Endodermal cell (in vitro differentiated cells): ENCODE data around the gene MTG2. TPM values are rescaled to one million over a fixed set of nuclear protein-coding genes. Genes with fewer than 3 reads are reported as not detected.

Source experiments
- DNase-seq: peaks from one replicate; pipeline ENCODE4 v3.0.0-alpha.2; 2017
- H3K27ac ChIP-seq: 2 replicates; pipeline ENCODE4 v1.5.1; 2013; ENCODE audit warnings: mild to moderate bottlenecking, low read depth, low read length, moderate library complexity
- H3K27me3 ChIP-seq: 2 replicates; pipeline ENCODE4 v1.6.1; 2013; ENCODE audit warnings: mild to moderate bottlenecking, low read length, moderate library complexity; ENCODE audit not compliant: insufficient read depth, control insufficient read depth, poor library complexity, severe bottlenecking
- H3K36me3 ChIP-seq: 2 replicates; pipeline ENCODE4 v1.7.0; 2013; ENCODE audit warnings: mild to moderate bottlenecking, low read length, moderate library complexity; ENCODE audit not compliant: control insufficient read depth, insufficient read depth
- H3K4me1 ChIP-seq: one replicate; pipeline ENCODE4 v1.7.0; 2013; ENCODE audit warnings: low read length; ENCODE audit not compliant: control insufficient read depth, insufficient read depth
- H3K4me3 ChIP-seq: 2 replicates; pipeline ENCODE4 v1.5.1; 2013; ENCODE audit warnings: mild to moderate bottlenecking, low read length, moderate library complexity
- H3K9ac ChIP-seq: 2 replicates; pipeline ENCODE4 v1.6.1; 2013; ENCODE audit warnings: mild to moderate bottlenecking, low read length, moderate library complexity; ENCODE audit not compliant: poor library complexity, severe bottlenecking; ENCODE audit errors: extremely low read depth
- H3K9me3 ChIP-seq: 2 replicates; pipeline ENCODE4 v1.6.1; 2013; ENCODE audit warnings: mild to moderate bottlenecking, low read length, moderate library complexity; ENCODE audit not compliant: control insufficient read depth
- H3K27ac Mint-ChIP-seq: 2 replicates; pipeline ENCODE4 v1.8.0; 2020; ENCODE audit warnings: mixed read lengths
- H3K27me3 Mint-ChIP-seq: 2 replicates; pipeline ENCODE4 v1.8.0; 2021; ENCODE audit warnings: mild to moderate bottlenecking, mixed read lengths; ENCODE audit not compliant: insufficient read depth
- H3K36me3 Mint-ChIP-seq: 2 replicates; pipeline ENCODE4 v1.8.0; 2020; ENCODE audit warnings: low read depth, mixed read lengths
- H3K4me1 Mint-ChIP-seq: 2 replicates; pipeline ENCODE4 v1.8.0; 2020; ENCODE audit warnings: mixed read lengths
- H3K4me3 Mint-ChIP-seq: 2 replicates; pipeline ENCODE4 v1.8.0; 2020; ENCODE audit warnings: mild to moderate bottlenecking, moderate library complexity, mixed read lengths
- H3K9me3 Mint-ChIP-seq: 2 replicates; pipeline ENCODE4 v1.8.0; 2020; ENCODE audit warnings: mild to moderate bottlenecking, mixed read lengths
- WGBS, 2 experiments: methylation state at CpG; one replicate each; pipeline versions ENCODE4 v1.1.5 to v1.1.7; 2013; ENCODE audit warnings: missing lambda C conversion rate in 2 of 2, mixed read lengths in 1 of 2; ENCODE audit not compliant: insufficient coverage in 1 of 2, insufficient read length in 1 of 2; 5-methylcytosine and 5-hydroxymethylcytosine counted together
- total RNA-seq, 2 donors: library from RNA; stranded (reverse); fragmentation: NEBNext Ultra II Directional in 1 of 2; extraction: Animal tissue kit (Norgen Biotek cat#: 25700) in 1 of 2; gene quantifications; 2 replicates in 1 of 2; 3 replicates in 1 of 2; pipeline ENCODE4 v1.2.1, GENCODE V29; 2021
- TF ChIP-seq, protein P1 (sequence below): fragments of 200-600 bp; sonication (generic); conservative IDR thresholded peaks from 2 replicates; pipeline ENCODE4 v1.5.0; 2021; ENCODE audit warnings: antibody characterized with exemption, mild to moderate bottlenecking

Gene MTG2
- total RNA-seq, 2 donors from 2014 or later, result 28.2 to 29.6 TPM

DNA sequence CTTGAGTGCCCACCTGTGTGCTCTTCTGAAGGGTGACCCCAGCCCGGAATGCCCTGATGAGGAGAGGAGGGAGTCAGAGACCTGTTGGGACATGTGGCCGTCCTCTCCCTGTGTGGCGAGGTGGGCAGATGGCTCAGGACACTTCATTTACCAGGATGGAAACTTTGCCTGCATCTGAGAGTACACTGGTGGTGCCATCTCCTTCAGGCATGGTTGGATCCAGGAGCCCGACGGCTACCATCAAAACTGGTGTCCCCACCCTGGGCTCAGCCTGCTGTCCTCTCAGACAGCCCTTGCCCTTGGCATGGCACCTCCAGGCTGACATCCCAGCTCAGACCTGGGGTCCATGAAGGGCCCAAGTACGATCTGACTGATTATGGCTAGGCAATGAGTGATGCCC lies 48.5 kb downstream of the MTG2 start:
- WGBS, 2 experiments, result 61 to 75% methylated on average over 4 to 6 of the region's 6 CpGs
- no peaks in the 10 kb centered on the region for H3K36me3 Mint-ChIP-seq
- TF ChIP-seq, protein P1, sequence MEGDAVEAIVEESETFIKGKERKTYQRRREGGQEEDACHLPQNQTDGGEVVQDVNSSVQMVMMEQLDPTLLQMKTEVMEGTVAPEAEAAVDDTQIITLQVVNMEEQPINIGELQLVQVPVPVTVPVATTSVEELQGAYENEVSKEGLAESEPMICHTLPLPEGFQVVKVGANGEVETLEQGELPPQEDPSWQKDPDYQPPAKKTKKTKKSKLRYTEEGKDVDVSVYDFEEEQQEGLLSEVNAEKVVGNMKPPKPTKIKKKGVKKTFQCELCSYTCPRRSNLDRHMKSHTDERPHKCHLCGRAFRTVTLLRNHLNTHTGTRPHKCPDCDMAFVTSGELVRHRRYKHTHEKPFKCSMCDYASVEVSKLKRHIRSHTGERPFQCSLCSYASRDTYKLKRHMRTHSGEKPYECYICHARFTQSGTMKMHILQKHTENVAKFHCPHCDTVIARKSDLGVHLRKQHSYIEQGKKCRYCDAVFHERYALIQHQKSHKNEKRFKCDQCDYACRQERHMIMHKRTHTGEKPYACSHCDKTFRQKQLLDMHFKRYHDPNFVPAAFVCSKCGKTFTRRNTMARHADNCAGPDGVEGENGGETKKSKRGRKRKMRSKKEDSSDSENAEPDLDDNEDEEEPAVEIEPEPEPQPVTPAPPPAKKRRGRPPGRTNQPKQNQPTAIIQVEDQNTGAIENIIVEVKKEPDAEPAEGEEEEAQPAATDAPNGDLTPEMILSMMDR, result no peak

DNA sequence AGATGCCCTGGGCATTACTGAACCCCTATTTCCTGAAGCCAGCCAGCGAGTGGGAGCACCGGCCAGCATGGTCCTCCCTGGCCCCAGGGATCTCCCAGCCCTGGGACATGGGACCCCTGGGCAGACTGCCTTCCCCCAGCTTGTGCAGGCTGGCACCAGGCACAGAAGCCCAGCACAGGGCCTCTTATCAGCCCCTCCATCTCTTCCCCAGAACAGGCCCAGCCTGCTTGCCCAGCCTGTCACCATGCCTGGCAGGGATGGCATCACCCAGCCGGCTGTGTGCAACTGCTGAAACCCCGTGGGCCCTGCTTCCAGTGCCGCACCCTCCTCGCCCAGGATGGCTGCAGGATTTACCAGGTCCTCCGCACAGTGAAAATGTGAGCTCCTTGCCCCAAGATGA lies 49.4 kb downstream of the MTG2 start:
- Histone ChIP-seq H3K4me1 (no peaks in the 10 kb centered on the region), H3K9ac (no peak overlapping the region), H3K4me3 (no peak overlapping the region), H3K27ac (no peak overlapping the region), H3K9me3 (no peaks in the 10 kb centered on the region), H3K36me3 (no peaks in the 10 kb centered on the region), H3K27me3 (no peaks in the 10 kb centered on the region)
- Mint-ChIP-seq H3K36me3 (no peaks in the 10 kb centered on the region), H3K4me3 (no peak overlapping the region), H3K9me3 (peaks cover 1% of the 10 kb centered on the region), H3K27ac (no peak overlapping the region), H3K27me3 (peaks cover 3% of the 10 kb centered on the region), H3K4me1 (no peaks in the 10 kb centered on the region)
- WGBS, 2 experiments, result 90 to 92% methylated on average over 7 of the region's 7 CpGs
- TF ChIP-seq, protein P1, result no peak
- no peak for DNase-seq

More for the DNA sequence above, 48.5 kb downstream of the MTG2 start:
- Histone ChIP-seq H3K4me1 (no peaks in the 10 kb centered on the region), H3K36me3 (no peaks in the 10 kb centered on the region), H3K27me3 (peaks cover 4% of the 10 kb centered on the region), H3K4me3 (no peak overlapping the region), H3K9me3 (no peaks in the 10 kb centered on the region), H3K9ac (no peak overlapping the region), H3K27ac (no peak overlapping the region)
- DNase-seq, result no peak
- Mint-ChIP-seq H3K27ac (no peak overlapping the region), H3K4me3 (no peak overlapping the region), H3K4me1 (no peaks in the 10 kb centered on the region), H3K27me3 (peaks cover 4% of the 10 kb centered on the region), H3K9me3 (peaks cover 1% of the 10 kb centered on the region)

DNA sequence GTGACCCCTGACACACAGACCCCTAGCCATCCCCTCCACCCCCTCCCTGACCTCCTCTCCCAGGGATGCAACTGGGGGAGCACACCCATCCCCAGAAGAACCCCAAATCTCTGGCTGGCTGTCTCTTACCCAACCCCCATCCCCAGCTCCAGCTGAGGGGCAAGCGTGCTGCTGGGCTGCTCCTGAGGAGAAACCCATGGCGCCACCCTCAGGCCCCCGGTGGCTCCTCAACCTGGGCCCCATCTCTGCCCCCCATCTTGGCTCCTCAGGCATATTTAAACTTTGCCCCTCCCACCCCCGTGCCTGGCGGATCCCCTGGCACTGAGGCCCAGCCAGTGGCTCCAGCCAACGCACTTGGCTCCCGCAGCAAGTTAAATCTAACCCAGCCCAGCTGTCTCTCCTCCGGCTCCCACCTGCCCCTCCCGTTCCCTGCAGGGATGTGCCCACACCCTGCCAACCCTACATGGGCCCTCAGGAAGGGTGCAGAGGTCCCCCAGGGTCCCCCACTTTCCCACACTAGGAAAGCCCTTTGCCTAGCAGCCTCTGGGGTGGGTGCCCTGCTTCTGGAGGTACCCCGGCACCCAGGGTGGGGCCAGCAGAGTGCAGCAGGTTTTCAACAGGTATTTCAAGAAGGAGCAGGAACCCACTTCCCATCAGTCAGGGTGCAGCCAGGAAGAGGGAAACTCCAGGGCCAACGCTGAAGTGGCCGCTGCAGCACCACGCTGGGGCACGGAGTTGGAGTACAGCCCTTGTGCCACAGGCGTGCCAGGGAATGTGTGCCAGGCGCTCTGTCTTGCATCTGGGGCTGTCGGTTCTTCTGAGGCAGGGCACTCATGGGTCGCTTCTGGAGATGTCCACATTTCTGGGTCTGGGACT lies 50.2 kb downstream of the MTG2 start:
- no peak overlapping the region for H3K9ac ChIP-seq
- H3K36me3 ChIP-seq, result no peaks in the 10 kb centered on the region
- no peak for DNase-seq
- 84 to 93% methylated on average over 7 to 18 of the region's 18 CpGs for WGBS, 2 experiments
- no peak overlapping the region for H3K27ac ChIP-seq
- Mint-ChIP-seq H3K4me1 (peaks cover 5% of the 10 kb centered on the region), H3K9me3 (peaks cover 1% of the 10 kb centered on the region), H3K27ac (no peak overlapping the region), H3K27me3 (peaks cover 3% of the 10 kb centered on the region), H3K36me3 (no peaks in the 10 kb centered on the region), H3K4me3 (no peak overlapping the region)
- no peaks in the 10 kb centered on the region for H3K9me3 ChIP-seq
- no peak overlapping the region for H3K4me3 ChIP-seq
- H3K4me1 ChIP-seq, result no peaks in the 10 kb centered on the region
- TF ChIP-seq, protein P1, result no peak
- H3K27me3 ChIP-seq, result no peaks in the 10 kb centered on the region
